ENCODE data around the gene ADCY5. TPM values are rescaled to one million over a fixed set of nuclear protein-coding genes. Genes with fewer than 3 reads are reported as not detected.

Gene ADCY5
- total and polyA plus RNA-seq, 4 donors = 29.5 to 56.7 (median 41.7) TPM

DNA sequence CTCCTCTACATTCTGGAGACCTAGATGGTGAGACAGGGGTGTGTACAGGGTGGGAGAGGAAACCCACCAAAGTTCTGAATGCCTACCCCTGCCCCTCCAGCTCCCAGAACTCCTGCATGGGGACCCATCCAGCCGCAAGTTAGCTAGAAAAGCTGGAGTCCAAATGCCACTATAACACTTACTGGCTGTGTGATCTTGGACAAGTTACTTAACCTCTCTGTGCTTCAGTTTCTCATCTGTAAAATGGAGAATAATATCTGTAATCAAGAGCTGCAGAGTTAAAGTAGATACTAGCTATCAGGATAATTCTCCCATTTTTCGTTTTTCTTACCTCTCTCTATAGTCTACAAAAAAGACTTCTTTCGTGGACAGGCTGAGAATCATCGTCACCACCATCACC lies 63.4 kb downstream of the ADCY5 start:
- H3K27me3 ChIP-seq (ENCODE audit: control insufficient read depth, insufficient read depth, low read length) = no peaks in the 10 kb centered on the region
- no peak overlapping the region for H3K27ac ChIP-seq (ENCODE audit: low read depth, low read length)
- WGBS (ENCODE audit: insufficient coverage) = 96% methylated on average over 4 of the region's 4 CpGs
- H3K4me3 ChIP-seq (ENCODE audit: low read depth, low read length) = no peak overlapping the region
- H3K36me3 ChIP-seq (ENCODE audit: control insufficient read depth, insufficient read depth, low read length) = no peaks in the 10 kb centered on the region
- no peak for DNase-seq (ENCODE audit: low read depth in 4 of 6, low spot score in 6 of 6)
- H3K4me1 ChIP-seq (ENCODE audit: control insufficient read depth, insufficient read depth, low read length) = peaks cover 38% of the 10 kb centered on the region
- H3K9me3 ChIP-seq (ENCODE audit: control insufficient read depth, insufficient read depth, low read length) = no peaks in the 10 kb centered on the region

DNA sequence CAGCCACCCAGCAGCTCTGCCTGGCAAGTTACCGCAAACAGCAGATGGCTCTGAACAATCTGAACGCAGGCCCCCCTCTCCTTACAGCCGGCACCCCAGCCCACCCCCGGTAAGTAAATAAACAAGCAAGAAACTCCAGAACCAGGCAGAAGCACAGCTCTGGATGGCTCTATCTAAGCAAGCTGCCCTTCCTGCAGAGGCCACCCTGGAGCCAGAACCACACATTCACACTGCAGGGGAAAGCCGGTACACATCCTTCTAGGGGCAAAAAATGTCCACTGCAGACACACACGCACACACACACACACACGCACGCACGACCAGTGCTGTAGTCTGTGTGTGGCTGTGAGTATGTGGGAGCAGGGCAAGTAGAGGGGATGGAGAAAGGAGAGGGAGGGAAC lies 63.9 kb downstream of the ADCY5 start:
- Histone ChIP-seq H3K36me3 (ENCODE audit: control insufficient read depth, insufficient read depth, low read length) (no peaks in the 10 kb centered on the region), H3K4me1 (ENCODE audit: control insufficient read depth, insufficient read depth, low read length) (peaks cover 34% of the 10 kb centered on the region), H3K27ac (ENCODE audit: low read depth, low read length) (no peak overlapping the region), H3K27me3 (ENCODE audit: control insufficient read depth, insufficient read depth, low read length) (no peaks in the 10 kb centered on the region), H3K4me3 (ENCODE audit: low read depth, low read length) (no peak overlapping the region), H3K9me3 (ENCODE audit: control insufficient read depth, insufficient read depth, low read length) (no peaks in the 10 kb centered on the region)
- WGBS (ENCODE audit: insufficient coverage) = 39% methylated on average over 4 of the region's 9 CpGs
- peak in 1 of 6 donors; percentile 67 for DNase-seq (ENCODE audit: low read depth in 4 of 6, low spot score in 6 of 6)

DNA sequence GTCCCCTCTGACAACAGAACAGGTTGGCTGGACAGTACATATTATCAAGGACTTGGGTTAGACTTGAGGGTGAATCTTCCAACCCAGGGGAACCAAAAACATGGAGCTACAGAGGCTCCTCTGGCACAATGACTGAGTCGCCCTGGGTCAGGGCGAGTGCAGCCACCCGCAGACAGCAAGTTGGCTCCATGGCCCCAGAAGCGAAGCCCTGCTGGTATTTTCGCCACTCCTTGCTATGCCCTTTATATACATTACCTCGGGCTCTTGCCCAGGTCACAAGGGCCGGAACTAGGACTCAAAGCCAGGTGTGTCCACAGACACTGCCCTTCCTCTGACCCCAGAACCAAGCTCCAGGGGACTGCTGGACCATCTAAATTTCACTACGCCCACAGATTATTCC lies 64.6 kb downstream of the ADCY5 start:
- no peak overlapping the region for H3K27ac ChIP-seq (ENCODE audit: low read depth, low read length)
- H3K9me3 ChIP-seq (ENCODE audit: control insufficient read depth, insufficient read depth, low read length) = no peaks in the 10 kb centered on the region
- WGBS (ENCODE audit: insufficient coverage) = 93% methylated on average over 8 of the region's 8 CpGs
- no peaks in the 10 kb centered on the region for H3K27me3 ChIP-seq (ENCODE audit: control insufficient read depth, insufficient read depth, low read length)
- DNase-seq (ENCODE audit: low read depth in 4 of 6, low spot score in 6 of 6) = no peak
- peaks cover 31% of the 10 kb centered on the region for H3K4me1 ChIP-seq (ENCODE audit: control insufficient read depth, insufficient read depth, low read length)
- H3K4me3 ChIP-seq (ENCODE audit: low read depth, low read length) = no peak overlapping the region
- H3K36me3 ChIP-seq (ENCODE audit: control insufficient read depth, insufficient read depth, low read length) = no peaks in the 10 kb centered on the region

DNA sequence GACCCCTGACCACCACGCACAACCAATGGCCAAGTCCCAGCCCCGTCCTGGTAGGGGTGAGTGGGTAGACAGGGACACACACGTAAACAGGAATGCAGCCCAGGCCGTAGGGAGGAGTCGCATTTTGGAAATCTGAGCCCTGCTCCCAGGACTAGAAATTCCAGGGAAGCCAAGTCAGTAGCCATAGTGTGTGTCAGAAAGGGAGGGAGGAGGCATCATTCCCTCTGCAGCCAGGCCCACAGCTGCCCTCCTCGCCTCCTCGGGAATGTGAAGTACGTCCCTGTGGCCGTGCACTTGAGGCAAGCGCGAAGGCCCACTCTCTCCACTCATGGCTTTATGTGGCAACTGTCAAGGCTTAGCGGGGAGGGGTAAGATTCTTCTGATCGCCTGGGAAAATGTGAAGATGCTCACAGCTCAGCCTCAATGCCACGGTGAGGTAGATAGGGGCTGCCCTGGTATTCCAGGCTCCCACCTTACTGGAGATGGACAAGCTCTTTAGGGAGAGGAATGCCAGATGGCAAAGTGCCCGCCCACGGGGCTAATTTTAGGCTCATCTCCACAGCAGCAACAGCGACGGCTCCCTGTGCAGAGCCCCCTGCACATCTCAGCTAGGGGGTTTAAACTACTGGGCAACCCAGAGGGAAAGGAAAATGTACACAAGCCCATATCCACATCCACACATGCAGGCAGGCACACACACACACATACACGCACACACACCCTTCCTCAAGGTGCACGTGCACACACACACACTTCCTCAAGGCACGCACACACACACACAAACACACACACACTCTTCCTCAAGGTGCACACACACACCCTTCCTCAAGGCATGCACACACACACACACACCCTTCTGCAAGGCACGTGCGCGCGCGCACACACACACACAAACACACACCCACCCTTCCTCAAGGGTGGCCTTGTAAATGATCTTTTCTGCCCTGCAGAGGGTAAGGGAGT lies 65.5 kb downstream of the ADCY5 start:
- WGBS (ENCODE audit: insufficient coverage) = 69% methylated on average over 24 of the region's 26 CpGs
- H3K27ac ChIP-seq (ENCODE audit: low read depth, low read length) = no peak overlapping the region
- DNase-seq (ENCODE audit: low read depth in 4 of 6, low spot score in 6 of 6) = no peak

DNA sequence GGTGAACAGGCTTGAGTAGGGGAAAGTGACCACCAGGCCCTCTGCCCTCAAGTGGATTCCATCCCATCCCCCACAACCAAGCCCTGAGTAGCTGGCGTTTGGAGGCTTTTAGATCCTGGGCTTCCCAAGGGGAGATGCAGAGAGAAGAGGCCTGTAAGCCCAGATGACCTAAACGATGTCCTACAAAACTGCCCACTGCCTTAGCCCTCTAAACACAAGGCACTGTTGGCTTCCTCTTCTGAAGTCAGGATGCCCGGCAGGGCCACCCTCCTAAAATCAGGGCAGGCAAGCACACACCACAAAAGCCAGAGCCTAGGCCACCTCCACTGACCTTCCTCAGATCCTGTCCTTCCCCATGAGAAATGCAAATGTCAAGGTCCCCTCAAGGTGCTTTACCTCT lies 68.6 kb downstream of the ADCY5 start:
- H3K4me1 ChIP-seq (ENCODE audit: control insufficient read depth, insufficient read depth, low read length) = peaks cover 15% of the 10 kb centered on the region
- no peaks in the 10 kb centered on the region for H3K36me3 ChIP-seq (ENCODE audit: control insufficient read depth, insufficient read depth, low read length)
- H3K4me3 ChIP-seq (ENCODE audit: low read depth, low read length) = no peak overlapping the region
- DNase-seq (ENCODE audit: low read depth in 4 of 6, low spot score in 6 of 6) = no peak
- H3K9me3 ChIP-seq (ENCODE audit: control insufficient read depth, insufficient read depth, low read length) = no peaks in the 10 kb centered on the region
- no peaks in the 10 kb centered on the region for H3K27me3 ChIP-seq (ENCODE audit: control insufficient read depth, insufficient read depth, low read length)
- WGBS (ENCODE audit: insufficient coverage) = 71% methylated on average over 2 of the region's 3 CpGs
- no peak overlapping the region for H3K27ac ChIP-seq (ENCODE audit: low read depth, low read length)

More for the DNA sequence above, 65.5 kb downstream of the ADCY5 start:
- no peaks in the 10 kb centered on the region for H3K36me3 ChIP-seq (ENCODE audit: control insufficient read depth, insufficient read depth, low read length)
- no peaks in the 10 kb centered on the region for H3K9me3 ChIP-seq (ENCODE audit: control insufficient read depth, insufficient read depth, low read length)
- H3K4me3 ChIP-seq (ENCODE audit: low read depth, low read length) = no peak overlapping the region
- peaks cover 24% of the 10 kb centered on the region for H3K4me1 ChIP-seq (ENCODE audit: control insufficient read depth, insufficient read depth, low read length)
- H3K27me3 ChIP-seq (ENCODE audit: control insufficient read depth, insufficient read depth, low read length) = no peaks in the 10 kb centered on the region

DNA sequence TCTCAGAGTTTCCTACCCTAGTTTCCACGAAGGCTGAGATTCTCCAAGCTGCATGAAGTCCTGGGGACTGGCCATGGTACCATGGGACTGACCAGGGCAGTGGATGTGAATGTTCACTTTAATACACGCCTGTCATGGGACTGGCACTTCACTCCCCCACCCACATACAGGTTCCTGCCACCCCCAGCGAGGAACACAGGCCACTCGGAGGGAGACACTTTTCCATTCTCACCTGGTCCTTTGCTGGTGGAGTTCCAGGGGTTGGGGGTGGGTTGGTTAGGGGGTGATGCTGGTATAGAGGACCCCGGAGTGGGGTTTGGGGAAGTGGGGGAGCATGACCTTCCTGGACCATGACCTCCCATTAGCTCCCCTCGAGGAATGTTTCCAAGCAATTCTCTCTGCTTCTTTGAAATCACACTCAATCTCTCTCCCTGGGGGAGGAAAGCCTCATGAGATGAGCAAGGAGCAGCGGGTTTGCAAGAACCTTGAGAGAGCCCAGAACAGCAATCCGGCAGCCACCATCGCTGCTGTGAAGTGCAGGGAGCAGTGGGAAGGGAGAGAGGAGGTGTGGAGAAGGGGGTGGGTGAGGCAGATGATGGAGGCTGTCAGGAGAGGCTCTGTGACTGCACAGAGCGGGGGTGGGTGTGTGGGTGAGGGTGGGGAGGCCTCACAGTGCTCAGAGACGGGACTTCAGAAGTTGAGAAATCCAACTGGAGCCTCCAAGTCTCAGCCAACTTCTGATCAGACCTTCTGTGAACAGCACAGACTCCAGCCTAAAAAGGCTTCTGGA lies 69.7 kb downstream of the ADCY5 start:
- WGBS (ENCODE audit: insufficient coverage) = 86% methylated on average over 5 of the region's 11 CpGs
- Histone ChIP-seq H3K27ac (ENCODE audit: low read depth, low read length) (no peak overlapping the region), H3K4me1 (ENCODE audit: control insufficient read depth, insufficient read depth, low read length) (peaks cover 12% of the 10 kb centered on the region), H3K36me3 (ENCODE audit: control insufficient read depth, insufficient read depth, low read length) (no peaks in the 10 kb centered on the region), H3K27me3 (ENCODE audit: control insufficient read depth, insufficient read depth, low read length) (no peaks in the 10 kb centered on the region), H3K4me3 (ENCODE audit: low read depth, low read length) (no peak overlapping the region), H3K9me3 (ENCODE audit: control insufficient read depth, insufficient read depth, low read length) (no peaks in the 10 kb centered on the region)
- no peak for DNase-seq (ENCODE audit: low read depth in 4 of 6, low spot score in 6 of 6)

DNA sequence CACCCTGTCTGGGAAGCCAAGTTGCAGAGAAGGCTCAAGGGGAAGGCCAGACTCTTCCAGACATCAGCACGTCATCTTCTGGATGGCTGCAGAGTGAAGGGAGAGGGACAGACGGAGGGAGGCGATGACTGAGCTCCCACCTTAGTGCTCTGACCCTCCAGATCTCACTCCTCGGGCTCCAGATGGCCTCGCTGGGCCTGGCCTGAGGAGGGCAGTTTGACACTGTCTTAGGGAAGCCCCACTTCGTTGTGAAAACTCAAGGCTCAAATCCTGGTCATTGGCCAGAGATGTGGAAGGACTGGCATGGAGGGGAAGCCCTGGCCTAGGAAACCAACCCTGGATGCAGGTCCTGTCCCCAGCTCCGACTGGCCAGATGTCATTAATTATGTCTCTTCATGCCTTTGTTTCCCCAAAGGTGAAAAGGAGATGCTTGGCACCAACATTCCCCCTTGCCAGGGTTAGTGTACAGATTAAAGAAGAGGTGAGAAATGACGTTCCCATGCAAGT lies 70.4 kb downstream of the ADCY5 start:
- Histone ChIP-seq H3K36me3 (ENCODE audit: control insufficient read depth, insufficient read depth, low read length) (no peaks in the 10 kb centered on the region), H3K9me3 (ENCODE audit: control insufficient read depth, insufficient read depth, low read length) (no peaks in the 10 kb centered on the region), H3K4me1 (ENCODE audit: control insufficient read depth, insufficient read depth, low read length) (peaks cover 7% of the 10 kb centered on the region), H3K27ac (ENCODE audit: low read depth, low read length) (no peak overlapping the region), H3K4me3 (ENCODE audit: low read depth, low read length) (no peak overlapping the region), H3K27me3 (ENCODE audit: control insufficient read depth, insufficient read depth, low read length) (no peaks in the 10 kb centered on the region)
- WGBS (ENCODE audit: insufficient coverage) = 88% methylated on average over 6 of the region's 8 CpGs
- DNase-seq (ENCODE audit: low read depth in 4 of 6, low spot score in 6 of 6) = no peak

DNA sequence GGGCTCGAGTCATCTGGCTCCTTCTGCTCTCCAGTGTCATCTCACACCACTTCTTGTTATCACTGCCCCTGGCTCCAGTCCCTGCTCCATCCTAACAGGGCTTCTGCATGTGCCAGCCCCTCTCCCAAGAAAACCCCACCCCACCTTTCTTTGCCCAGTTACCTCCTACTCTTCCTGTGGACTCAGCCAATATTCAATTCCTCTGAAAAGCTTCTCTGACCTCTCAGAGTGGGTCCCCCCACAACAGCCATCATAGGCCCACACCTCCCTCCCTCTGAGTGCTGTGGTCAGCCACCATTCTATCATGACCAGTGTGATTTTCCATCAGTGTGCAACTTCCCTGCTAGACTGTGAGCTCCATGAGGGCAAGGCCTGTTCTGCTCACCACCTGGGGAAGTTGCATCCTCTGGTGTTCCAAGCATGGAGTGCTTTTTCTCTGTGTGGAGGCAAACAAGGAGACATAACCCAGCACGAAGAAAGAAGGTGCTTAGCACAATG lies 71.6 kb downstream of the ADCY5 start:
- H3K36me3 ChIP-seq (ENCODE audit: control insufficient read depth, insufficient read depth, low read length) = no peaks in the 10 kb centered on the region
- H3K27ac ChIP-seq (ENCODE audit: low read depth, low read length) = peak overlapping the region; percentile 26
- no peaks in the 10 kb centered on the region for H3K27me3 ChIP-seq (ENCODE audit: control insufficient read depth, insufficient read depth, low read length)
- H3K4me3 ChIP-seq (ENCODE audit: low read depth, low read length) = no peak overlapping the region
- no peak for DNase-seq (ENCODE audit: low read depth in 4 of 6, low spot score in 6 of 6)
- no peaks in the 10 kb centered on the region for H3K9me3 ChIP-seq (ENCODE audit: control insufficient read depth, insufficient read depth, low read length)
- peaks cover 6% of the 10 kb centered on the region for H3K4me1 ChIP-seq (ENCODE audit: control insufficient read depth, insufficient read depth, low read length)
- WGBS (ENCODE audit: insufficient coverage) = 85% methylated on average over 2 of the region's 2 CpGs

DNA sequence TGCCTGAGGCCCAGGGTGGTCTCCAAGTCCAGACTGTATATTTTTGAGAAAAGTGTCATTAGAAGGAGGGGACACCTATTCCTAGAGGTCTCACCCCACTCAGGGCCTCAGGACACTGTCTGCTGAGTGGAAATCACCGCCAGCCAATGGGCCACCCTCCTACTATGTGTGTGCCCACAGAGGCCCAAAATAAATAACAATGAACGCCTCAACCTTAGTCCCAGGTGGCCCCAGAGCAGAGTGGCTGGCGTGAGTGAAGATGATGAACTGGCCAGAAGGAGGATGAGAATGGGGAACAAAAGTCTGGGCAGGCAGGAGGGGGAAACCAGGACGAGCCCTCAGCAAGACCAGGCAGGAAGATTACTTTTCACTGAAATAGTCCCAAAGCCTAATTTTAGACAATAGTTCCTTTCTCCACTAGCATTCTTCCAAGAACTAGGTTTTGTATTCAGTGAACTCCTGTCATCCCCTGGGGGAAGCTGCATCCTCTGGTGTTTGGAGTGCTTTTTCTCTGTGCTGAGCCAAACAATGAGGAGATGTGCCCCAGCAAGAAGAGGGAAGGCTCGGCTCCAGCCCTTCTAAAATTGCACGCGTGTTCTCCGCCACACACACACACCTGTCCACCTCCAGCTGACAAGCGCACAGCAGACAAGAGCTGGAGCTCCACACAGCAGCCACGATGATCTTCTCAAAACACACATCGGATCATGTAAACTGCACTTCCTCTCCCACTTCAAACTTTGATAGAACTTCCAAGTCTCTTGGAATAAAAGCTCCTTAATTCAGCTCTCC lies 72.2 kb downstream of the ADCY5 start:
- Histone ChIP-seq H3K4me3 (ENCODE audit: low read depth, low read length) (no peak overlapping the region), H3K36me3 (ENCODE audit: control insufficient read depth, insufficient read depth, low read length) (no peaks in the 10 kb centered on the region), H3K9me3 (ENCODE audit: control insufficient read depth, insufficient read depth, low read length) (no peaks in the 10 kb centered on the region), H3K27me3 (ENCODE audit: control insufficient read depth, insufficient read depth, low read length) (no peaks in the 10 kb centered on the region), H3K27ac (ENCODE audit: low read depth, low read length) (peak overlapping the region; percentile 35), H3K4me1 (ENCODE audit: control insufficient read depth, insufficient read depth, low read length) (peaks cover 13% of the 10 kb centered on the region)
- WGBS (ENCODE audit: insufficient coverage) = 66% methylated on average over 9 of the region's 11 CpGs
- DNase-seq (ENCODE audit: low read depth in 4 of 6, low spot score in 6 of 6) = no peak

All from spinal cord (tissue), 10 donors.